Measurements from ENCODE around the gene TAF4B.

DNA sequence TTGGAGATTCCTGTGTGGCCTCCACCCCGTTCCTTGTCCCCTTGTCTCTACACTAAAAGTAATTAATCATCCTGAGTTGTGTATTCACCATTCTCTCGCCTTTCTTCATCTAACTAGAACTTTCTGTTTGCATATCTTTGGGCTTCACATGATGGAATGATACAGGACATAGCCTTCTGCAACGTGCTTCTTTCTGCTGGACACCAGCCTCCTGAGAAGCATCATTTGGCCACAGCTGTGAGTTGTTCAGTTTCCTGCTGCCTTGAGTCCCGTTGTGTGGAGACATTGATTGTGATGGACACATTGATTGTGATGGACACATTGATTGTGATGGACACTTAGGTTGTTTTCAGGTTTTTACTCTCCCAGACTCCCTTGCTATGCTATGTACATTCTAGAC lies 182.8 kb downstream of the TAF4B start:
- TF ChIP-seq, protein P1, sequence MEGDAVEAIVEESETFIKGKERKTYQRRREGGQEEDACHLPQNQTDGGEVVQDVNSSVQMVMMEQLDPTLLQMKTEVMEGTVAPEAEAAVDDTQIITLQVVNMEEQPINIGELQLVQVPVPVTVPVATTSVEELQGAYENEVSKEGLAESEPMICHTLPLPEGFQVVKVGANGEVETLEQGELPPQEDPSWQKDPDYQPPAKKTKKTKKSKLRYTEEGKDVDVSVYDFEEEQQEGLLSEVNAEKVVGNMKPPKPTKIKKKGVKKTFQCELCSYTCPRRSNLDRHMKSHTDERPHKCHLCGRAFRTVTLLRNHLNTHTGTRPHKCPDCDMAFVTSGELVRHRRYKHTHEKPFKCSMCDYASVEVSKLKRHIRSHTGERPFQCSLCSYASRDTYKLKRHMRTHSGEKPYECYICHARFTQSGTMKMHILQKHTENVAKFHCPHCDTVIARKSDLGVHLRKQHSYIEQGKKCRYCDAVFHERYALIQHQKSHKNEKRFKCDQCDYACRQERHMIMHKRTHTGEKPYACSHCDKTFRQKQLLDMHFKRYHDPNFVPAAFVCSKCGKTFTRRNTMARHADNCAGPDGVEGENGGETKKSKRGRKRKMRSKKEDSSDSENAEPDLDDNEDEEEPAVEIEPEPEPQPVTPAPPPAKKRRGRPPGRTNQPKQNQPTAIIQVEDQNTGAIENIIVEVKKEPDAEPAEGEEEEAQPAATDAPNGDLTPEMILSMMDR (conservative IDR thresholded peaks at IDR 0.05; ENCODE audit: low read depth, low read length), result no peak
- TF ChIP-seq EZH2 (IDR thresholded peaks at IDR 0.05; ENCODE audit: borderline replicate concordance, low read depth, low read length, poor library complexity, severe bottlenecking), result no peak

Measured in A673 (cell line).